Measurements from ENCODE around the gene MAPKAP1.

The MAPKAP1 gene

GRCh38 chr9:125656560-125656959 is 50.4 kb downstream of the MAPKAP1 start:
- H3K27ac ChIP-seq (replicated peaks), result no peak overlapping the region
- DNase-seq (ENCODE audit: low read depth in 1 of 2, low spot score in 1 of 2), result no peak
- H3K27me3 ChIP-seq (ENCODE audit: insufficient read depth, poor library complexity, severe bottlenecking), result no peaks in the 10 kb centered on the region
- no peak for TF ChIP-seq SPI1 (IDR thresholded peaks at IDR 0.05; ENCODE audit: borderline replicate concordance, low read depth)
- TF ChIP-seq POLR2AphosphoS5 (IDR thresholded peaks at IDR 0.05; ENCODE audit: low read depth), result no peak
- no peak for TF ChIP-seq CTCF (IDR thresholded peaks at IDR 0.05; ENCODE audit: insufficient read depth, low read length)
- no peak for TF ChIP-seq REST (IDR thresholded peaks at IDR 0.05; ENCODE audit: insufficient replicate concordance, low read depth)
- no peak for TF ChIP-seq GABPA (IDR thresholded peaks at IDR 0.05; ENCODE audit: low read depth)
- H3K4me3 ChIP-seq (replicated peaks; ENCODE audit: insufficient read depth, low read length), result no peak overlapping the region

DNA sequence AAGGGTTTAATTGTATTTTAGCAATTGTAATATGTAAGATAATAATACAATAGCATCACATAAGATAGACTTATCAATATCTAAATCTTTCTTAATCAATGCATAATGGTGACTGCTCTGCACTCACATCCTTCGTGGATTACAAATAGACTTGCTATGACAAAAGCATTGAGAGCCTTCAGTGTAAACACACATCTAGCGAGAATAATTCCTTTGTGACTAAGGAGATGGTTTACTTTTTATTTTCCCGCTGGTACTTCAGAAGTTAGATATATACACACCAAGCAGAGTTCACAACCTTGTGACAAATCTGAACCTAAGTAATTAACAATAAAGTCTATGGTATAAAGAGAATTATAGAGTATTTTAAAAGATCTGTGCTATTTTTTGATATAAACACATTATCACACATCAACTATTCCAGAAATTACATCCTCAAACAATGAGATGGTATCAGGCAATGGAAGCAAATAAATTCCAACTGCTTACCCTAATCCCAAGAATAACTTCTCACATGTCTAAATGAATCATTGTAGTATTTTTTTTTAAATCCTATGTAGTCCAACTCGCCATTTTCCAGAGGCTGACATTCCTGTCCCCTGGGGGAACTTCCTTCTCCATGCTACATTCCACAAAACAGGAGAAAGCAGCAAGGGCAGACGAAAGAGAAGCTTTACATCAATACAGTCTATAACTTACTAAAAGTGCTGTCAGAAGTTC is 51.2 kb downstream of the MAPKAP1 start:
- no peak for DNase-seq (ENCODE audit: low read depth in 1 of 2, low spot score in 1 of 2)
- no peak overlapping the region for H3K4me3 ChIP-seq (replicated peaks; ENCODE audit: insufficient read depth, low read length)
- H3K27ac ChIP-seq (replicated peaks), result no peak overlapping the region
- H3K27me3 ChIP-seq (ENCODE audit: insufficient read depth, poor library complexity, severe bottlenecking), result no peaks in the 10 kb centered on the region
- no peak for TF ChIP-seq GABPA (IDR thresholded peaks at IDR 0.05; ENCODE audit: low read depth)
- no peak for TF ChIP-seq POLR2AphosphoS5 (IDR thresholded peaks at IDR 0.05; ENCODE audit: low read depth)
- no peak for TF ChIP-seq CTCF (IDR thresholded peaks at IDR 0.05; ENCODE audit: insufficient read depth, low read length)
- no peak for TF ChIP-seq REST (IDR thresholded peaks at IDR 0.05; ENCODE audit: insufficient replicate concordance, low read depth)
- TF ChIP-seq SPI1 (IDR thresholded peaks at IDR 0.05; ENCODE audit: borderline replicate concordance, low read depth), result no peak

- TF ChIP-seq REST (IDR thresholded peaks at IDR 0.05; ENCODE audit: insufficient replicate concordance, low read depth) (no peak), CTCF (IDR thresholded peaks at IDR 0.05; ENCODE audit: insufficient read depth, low read length) (no peak), POLR2AphosphoS5 (IDR thresholded peaks at IDR 0.05; ENCODE audit: low read depth) (no peak), SPI1 (IDR thresholded peaks at IDR 0.05; ENCODE audit: borderline replicate concordance, low read depth) (no peak), GABPA (IDR thresholded peaks at IDR 0.05; ENCODE audit: low read depth) (no peak)
- Histone ChIP-seq H3K27me3 (ENCODE audit: insufficient read depth, poor library complexity, severe bottlenecking) (no peaks in the 10 kb centered on the region), H3K4me3 (replicated peaks; ENCODE audit: insufficient read depth, low read length) (no peak overlapping the region), H3K27ac (replicated peaks) (no peak overlapping the region)
- DNase-seq (ENCODE audit: low read depth in 1 of 2, low spot score in 1 of 2), result no peak
Measured at GRCh38 chr9:125655066-125655633, 51.9 kb downstream of the MAPKAP1 start.

All from HL-60 (cell line).